GM19455 (cell line): ENCODE data around the gene ADAMTS18.

Experiments
- ATAC-seq: cut with Tn5 transposase; IDR thresholded peaks from one replicate; pipeline ENCODE4 v1.9.1; 2021; ENCODE audit not compliant: unreplicated experiment

ADAMTS18 gene

DNA sequence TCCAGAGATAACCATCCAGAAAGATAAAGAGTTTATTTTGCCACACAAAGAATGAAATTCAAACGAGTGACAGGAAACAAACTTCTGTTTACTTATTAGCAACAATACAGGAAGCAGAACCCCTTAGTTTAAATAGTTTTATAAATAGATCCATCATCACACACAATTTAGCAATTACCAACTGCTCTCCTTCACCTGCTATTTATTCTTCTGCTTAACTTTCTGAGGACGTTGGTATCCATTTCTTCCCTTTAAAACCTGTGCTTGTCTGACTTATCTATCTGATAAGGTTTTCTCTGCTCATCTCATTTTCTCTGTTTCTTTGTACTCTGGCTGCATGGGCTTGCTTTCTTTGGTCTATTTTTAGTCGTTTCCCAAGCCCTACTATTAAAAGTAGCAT, 4.3 kb upstream of the ADAMTS18 start:
- ATAC-seq: no peak

DNA sequence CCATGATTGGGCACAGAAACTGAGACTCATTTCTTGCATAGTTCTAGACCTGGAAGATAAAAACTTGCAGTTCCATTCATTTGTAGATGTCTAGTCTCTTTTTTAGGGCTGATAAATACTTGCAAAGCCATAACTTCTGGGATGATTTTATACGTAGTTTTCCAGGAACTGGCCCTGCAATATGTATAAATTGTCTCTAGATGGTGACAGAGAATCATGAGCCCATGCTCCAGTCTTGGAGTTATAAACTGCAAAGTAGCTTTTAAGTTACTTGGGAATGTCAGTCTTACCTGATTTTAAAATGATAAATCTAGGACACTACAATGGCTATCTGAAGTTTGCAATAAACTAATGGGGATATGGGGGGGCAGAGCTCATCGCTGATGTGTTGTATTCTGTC, 3.0 kb upstream of the ADAMTS18 start:
- ATAC-seq: no peak

DNA sequence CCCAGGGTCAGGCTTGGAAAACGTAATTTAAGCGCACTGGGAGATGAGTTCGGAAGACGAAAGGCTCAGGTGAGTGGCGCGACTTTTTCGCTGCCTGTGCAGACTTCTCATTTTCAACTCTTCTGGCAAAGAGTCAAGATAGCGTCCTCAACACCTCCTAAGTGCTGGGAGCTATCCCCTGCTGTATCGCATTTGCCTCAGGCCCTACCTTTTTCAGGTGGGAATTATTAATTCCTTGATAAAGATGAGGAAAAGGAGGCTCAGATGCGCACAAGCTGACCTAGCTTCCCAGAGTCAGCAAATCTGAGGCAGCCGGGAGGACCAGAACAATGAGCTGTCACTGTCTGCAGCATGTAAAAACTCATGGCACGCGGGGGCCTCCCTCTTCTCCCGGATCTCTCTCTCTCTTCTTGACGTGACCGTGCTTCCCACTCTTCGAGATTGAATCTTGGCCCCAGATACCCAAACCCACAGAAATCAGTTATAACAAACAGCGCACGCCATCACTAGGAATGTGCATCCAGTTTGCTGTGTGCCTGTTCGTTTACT, 512 bp upstream of the ADAMTS18 start:
- no peak for ATAC-seq

DNA sequence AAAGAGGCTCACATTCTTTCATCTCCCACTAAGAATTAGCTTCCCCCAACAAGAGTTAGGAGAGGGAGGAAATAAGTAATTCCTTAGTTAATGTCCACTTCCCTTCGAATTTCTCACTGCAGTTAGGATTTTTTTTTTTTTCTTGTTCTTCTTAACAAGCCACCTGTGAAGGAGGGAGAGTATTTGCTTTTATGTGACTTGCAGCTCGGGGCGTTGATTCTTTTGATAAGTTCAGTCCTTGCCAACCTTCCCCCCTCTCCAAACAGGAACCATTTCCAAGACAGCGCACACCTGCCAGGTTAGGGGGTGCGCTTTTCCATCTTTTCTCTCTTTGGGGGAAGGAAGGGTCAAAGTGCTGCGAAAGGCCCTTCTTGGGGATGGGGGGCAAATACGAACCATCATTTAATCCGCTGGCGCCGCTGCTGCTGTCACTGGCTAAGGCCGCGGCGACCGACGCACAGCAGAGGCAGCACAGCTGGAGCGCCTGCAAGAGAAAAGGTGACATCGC, 758 bp downstream of the ADAMTS18 start:
- ATAC-seq: no peak

DNA sequence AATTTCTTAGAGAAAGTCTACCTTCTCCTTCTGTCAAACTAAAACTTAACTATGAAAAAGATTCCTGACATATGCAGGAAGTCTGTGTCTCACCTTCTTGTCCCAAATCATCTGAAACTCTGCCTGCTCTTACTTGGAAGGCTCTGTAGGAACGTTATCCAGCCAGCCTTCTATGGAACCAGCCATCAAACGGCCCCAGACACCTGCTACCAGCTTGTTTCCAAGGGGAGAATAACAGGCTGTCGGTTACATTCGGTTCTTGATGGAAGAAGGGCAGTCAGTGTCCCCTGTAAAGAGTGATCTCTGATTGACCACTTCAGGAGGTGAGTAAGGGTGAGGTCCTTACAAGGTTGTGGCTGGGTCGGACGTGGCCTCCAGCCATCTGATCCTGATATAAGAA, 1.7 kb downstream of the ADAMTS18 start:
- no peak for ATAC-seq

DNA sequence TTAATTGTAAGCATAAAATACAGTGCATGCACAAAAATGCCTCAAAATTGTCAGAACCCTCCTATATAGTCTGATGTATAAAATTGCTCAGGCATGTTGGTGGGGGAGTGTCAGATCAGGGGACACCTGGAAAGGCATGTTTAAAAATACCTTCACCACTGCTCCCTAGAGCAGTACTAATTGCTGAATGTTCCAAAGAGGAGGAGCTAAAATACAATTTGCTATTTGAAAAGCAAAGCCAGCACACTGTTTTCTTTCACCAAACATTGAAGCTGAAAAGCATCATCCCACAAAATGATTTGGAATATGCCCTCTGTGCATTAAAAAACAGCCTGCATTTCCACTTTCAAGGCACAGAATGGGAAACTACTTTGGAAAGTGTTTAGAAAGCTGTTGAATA, 2.6 kb downstream of the ADAMTS18 start:
- no peak for ATAC-seq

DNA sequence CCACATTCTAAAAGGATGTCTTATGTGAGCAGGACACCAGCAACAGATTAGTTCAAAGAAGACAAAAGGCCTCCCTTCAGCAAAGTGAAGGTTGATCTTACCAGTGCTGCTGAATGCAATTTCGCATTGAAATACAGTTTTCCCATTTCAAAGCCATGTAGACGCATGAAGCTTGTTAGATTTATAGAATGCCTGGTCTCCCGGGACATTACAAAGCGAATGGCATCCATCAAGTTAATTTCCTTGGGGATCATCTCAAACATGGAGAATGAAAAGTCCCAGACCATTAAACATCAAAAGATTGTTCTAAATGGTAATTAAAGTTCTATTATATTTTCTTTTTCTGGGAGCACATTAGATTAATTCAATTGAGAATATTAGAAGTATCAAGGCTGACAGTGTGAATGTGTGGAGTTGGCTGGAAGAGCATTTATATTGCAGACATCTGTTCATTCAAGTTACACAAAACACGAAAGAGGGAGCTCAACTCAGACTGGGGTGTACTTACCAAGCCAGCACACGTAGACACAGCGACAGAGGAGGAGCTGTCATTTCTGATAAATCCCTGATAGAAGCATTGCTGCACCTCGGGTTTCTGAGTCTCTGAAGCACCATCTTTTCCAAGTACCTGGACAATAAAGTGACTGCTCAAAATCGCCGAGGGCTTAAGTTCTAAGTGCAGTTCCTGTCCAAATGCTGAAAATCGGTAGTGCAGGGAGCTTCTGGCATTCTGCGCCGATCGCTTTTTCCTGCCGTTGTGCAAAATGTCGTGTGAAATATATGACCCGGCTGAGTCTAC, 3.8 kb downstream of the ADAMTS18 start:
- ATAC-seq: no peak

DNA sequence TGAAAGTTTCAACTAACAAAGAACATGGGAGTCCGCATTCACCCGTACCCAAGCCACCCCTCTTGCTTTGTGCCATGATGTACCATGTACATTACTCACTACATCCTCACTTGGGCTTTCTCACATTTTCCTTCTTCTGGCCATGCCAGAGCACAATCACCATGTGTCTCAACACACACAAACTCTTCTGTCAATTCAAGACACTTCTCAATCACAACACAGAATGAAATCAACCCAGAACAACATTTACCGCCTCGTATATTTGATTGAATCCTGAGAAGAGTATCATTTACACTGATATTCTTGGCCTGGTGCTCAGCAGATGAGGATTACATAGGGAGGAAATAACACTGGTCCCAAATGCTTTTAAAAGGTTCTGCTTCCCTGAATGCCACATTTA, 4.5 kb downstream of the ADAMTS18 start:
- ATAC-seq: no peak

DNA sequence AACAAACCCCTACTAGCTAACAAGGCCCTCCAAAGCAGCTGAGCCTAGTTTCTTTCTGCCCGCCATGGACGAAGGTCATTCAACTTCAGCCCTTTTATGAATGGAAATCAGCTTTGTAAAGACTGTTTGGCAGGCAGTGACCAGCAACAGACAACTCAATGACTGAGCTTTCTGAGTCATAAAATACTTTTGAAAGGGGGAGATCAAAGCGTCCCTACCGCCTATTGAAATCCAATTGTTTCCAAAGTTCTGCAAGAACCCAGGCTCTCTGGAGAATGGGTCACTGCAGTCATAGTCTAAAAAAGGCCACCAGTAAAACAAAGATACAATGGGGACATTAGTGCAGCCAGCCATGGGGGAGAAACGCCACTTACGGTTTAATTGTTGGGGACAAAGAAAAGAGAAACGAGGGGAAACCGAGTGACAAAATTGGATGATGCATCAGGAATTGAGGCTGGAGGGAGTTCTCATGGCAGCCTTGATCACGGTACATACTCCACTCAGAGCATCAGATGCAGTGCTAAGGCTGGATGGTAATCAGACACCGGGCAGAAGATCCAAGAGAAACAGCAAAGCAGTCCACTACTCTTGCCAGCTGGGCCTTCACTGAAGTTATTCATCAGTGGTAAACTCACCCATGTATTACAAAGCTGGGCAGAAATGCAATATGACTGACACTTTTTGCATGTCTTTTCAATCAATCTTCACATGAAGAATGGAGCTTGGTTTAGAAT, 9.8 kb downstream of the ADAMTS18 start:
- no peak for ATAC-seq

DNA sequence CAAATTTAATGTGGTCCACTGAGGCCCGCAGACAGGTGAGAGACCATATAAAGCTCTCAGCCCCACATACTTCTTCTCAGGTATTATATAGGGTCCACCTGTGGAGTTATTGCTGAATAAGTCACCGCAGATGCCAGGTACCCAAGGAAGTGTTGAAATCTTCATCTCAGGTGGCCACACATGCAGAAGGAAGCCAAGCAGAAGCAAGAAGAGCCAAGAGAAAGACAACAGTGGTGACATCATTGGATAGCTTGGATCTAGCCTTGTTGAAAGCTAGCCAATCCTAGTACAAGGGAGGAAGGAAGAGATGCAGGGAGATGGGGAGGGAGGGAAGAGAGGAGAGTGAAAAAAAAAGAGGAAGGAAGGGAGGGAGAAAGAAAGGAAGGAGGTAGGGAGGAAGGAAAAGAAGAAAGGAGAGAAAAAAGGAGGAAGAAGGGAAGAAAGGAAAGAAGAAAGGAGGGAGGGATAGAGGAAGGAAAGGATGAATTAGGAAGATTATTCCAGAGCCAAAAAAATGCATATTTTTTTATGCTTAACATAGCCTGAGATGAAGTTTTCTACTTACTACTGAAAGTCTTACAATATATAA, 12.5 kb downstream of the ADAMTS18 start:
- ATAC-seq: no peak

DNA sequence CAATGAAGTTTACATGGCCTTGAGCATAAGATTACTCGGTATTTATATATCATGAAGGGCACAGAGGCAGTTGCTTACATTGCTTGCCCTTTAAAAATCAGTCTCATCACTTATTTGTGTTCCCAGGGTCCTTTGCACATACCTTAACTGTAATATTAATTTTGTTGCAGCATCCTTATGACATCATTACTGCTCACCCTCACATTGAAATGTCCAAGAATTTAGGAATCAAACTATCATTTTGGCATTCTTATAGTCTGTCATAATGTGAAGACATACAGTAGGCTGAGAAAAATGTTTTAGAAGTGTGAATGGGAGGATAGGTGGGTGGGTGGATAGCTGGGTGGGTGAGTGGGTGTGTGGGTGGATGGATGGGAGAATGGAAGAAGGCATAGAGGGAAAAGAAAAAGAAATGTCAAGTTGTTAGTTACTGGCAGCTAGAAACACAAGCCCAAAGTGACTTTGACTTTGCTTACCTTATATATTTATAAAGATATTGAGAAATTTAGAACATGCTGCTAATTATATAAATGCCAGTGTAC, 17.8 kb downstream of the ADAMTS18 start:
- ATAC-seq: no peak

DNA sequence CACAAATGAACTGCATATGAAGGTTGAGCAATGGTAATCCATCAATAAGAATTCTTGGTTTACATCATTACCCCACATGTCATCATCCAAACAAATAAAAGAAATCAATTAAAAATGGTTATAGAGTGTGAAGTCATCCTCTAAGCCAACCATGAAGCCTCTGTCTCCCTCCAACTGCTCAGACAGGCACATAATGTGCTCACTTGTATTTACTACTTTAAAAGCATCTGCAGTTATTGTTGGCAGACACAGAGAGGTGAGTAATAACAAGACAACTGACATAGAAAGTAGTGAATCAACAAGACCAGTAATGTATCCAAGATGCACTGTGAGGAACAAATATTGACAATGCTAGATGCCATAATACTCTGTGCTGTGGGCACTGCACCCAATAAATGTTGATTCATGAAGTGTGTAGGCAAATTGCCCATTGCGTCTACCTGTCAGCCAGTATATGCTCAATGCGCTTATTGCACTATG, 20.0 kb downstream of the ADAMTS18 start:
- ATAC-seq: no peak

DNA sequence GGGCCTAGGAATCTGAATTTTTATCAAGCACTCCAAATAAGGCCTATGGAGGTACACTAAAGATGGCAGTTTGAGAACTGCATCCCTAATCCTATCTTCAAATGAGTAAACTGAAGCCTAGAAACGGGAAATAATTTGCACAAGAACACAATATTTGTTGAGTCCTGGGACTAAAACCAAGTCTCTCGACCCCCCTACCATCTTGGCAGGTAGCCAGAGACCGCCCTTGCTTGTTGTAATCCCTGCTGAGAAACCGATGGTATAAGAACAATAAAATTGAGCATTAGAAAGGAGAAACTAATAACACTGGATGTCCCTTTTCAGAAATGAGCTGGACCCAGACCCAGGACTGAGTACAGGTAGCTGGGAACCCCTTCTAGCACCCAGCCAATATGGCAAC, 24.4 kb downstream of the ADAMTS18 start:
- ATAC-seq: no peak

DNA sequence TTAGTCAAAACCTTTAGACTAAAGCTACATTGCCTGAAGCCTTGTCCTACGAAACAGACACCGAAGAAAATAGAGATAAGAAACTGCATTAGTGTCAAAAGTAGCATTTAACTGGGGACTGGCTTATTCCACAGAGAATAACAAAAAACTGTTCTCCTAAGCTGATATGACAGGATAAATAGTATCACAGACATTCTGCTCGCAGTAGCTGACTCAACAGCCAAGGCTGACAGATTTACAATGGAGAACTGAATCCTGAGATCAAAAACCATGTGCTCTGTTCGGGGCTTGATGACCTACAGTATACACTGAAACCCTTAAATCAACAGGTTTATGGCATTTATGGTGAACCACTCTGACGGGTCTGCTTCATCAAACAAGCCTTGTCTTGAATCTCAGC, 25.5 kb downstream of the ADAMTS18 start:
- ATAC-seq: no peak

DNA sequence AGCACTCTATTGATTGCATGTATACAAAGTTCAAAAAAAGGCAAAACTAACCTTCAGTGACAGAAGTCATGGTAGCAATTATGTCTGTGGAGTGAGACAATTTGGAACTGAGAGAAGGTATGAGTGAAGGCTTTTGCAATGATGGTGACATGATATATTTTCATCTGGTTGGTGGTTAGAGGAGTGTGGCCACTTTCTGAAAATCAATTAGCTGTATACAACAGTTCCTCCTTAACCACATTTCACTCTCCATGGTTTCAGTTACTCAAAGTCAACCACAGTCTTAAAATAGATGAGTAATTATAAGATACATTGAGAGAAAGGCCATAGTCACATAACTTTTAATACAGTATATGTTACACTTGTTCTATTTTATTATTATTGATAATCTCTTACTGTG, 26.2 kb downstream of the ADAMTS18 start:
- ATAC-seq: no peak

DNA sequence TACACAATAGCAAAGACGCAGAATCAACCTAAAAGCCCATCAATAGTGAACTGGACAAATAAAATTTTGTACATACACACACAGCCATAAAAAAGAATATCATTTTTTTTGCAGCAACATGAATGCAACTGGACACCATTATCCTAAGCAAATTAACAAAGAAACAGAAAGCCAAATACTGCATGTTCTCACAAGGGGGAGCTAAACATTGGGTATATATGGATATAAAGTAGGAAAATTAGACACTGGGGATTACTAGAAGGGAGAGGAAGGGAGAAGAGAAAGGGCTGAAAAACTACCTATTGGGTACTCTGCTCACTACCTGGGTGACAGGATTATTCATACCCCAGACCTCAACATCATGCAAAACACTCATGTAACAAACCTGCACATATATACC, 28.2 kb downstream of the ADAMTS18 start:
- ATAC-seq: no peak

DNA sequence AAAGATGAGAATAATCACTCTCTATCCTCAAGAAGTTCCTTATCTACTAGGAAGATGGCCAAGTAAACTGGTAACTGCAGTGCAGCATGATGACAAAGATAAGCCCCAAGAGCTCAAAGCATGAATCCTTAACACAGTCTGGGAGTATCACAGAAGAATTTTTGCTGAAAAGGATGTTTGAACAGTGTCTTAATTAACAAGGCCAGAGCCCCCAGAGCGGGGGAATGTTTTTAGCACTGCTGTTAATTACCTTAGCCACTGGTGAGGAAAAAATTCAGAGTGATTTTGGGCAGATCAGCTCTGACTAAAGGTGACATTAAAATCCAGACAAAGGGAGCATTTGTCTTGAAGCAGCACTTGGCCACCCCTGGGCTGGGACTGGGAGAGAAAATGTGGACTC, 30.1 kb downstream of the ADAMTS18 start:
- no peak for ATAC-seq

DNA sequence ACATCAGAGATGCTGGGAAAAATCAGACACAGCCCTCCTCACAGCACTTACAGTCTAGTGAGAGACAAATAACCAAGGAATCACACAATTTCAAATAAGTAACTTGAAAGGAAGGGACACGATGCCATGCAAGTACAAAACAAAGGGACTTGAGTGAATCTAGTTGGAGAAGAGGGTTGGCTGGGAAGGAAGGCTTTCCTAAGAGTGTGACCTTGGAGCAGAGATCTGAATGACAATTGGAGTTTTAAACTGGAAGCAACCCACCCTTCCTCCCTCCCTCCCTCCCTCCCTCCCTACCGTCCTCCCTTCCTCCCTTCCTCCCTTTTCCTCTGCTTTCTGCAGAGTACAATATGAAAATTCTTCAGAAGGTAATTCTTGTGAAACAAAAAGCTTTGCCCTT, 31.1 kb downstream of the ADAMTS18 start:
- no peak for ATAC-seq

DNA sequence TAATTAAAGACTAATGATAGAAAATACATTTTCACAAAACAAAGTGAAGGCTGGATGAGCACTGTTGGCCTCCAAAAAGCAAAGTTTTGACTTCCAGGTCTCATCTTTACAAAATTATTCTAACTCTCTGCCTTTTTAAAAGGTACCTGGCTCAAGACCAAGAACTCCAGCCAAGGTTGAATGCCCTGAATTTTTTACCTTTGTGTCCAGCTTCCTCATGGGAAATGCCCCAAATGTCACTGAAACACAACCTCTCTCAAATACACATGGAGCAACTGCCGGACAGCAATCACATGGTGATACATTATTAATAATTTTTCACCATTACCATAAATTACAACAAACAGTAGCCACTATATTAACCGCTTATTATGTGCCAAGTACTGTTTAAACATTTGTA, 32.2 kb downstream of the ADAMTS18 start:
- no peak for ATAC-seq

DNA sequence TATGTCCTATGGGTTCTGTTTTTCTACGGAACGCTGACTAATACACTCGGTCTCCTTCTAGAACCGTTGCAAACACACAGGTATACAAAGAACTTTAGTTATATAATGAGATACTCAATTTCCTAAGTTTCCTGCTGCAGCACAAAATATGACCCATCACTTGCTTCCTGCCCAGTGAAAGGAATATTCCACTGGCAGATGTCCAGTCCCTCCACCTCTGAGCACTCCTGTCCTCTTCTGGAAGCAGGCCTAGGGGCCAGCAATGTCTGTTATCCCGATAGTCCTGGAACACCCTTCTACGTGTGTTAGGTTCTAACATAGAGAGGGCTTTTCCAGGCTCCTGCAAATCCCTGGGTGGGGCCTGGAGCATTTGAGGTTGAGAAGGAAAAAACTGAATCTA, 32.7 kb downstream of the ADAMTS18 start:
- ATAC-seq: no peak

DNA sequence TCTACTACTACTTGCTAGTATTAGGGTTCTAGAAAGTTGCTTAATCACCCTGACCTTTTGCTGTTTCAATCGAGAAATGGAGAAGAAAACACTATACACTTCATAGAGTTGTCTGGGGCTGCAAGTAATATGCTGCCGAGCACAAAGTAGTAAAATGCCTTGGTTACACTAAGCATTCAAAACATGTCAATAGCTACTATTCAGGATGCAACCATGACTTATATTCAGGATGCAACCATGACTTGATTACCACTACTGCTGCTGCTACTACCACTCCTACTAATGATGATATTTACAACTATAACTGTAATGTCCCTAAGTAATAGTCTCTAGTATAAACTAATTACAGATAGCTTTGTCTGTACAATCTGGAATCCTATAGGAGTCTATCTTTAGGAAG, 35.3 kb downstream of the ADAMTS18 start:
- ATAC-seq: no peak
